Stimulated activated CD4-positive, alpha-beta T cell treated with anti-CD3 and anti-CD28 coated beads, Interleukin-1b, Interleukin-23, amount 100 ng/mL, for 24 hours (primary cell): ENCODE data around the gene SKIDA1.

ENCODE experiments used
- DNase-seq, 4 experiments: peaks; one replicate each; pipeline ENCODE4 v3.0.0-alpha.2; 2020; ENCODE audit warnings: low read depth in 4 of 4, low spot score in 1 of 4

Gene SKIDA1

GRCh38 chr10:21517134-21518031 is 8.1 kb downstream of the SKIDA1 start:
- DNase-seq = no peak

DNA sequence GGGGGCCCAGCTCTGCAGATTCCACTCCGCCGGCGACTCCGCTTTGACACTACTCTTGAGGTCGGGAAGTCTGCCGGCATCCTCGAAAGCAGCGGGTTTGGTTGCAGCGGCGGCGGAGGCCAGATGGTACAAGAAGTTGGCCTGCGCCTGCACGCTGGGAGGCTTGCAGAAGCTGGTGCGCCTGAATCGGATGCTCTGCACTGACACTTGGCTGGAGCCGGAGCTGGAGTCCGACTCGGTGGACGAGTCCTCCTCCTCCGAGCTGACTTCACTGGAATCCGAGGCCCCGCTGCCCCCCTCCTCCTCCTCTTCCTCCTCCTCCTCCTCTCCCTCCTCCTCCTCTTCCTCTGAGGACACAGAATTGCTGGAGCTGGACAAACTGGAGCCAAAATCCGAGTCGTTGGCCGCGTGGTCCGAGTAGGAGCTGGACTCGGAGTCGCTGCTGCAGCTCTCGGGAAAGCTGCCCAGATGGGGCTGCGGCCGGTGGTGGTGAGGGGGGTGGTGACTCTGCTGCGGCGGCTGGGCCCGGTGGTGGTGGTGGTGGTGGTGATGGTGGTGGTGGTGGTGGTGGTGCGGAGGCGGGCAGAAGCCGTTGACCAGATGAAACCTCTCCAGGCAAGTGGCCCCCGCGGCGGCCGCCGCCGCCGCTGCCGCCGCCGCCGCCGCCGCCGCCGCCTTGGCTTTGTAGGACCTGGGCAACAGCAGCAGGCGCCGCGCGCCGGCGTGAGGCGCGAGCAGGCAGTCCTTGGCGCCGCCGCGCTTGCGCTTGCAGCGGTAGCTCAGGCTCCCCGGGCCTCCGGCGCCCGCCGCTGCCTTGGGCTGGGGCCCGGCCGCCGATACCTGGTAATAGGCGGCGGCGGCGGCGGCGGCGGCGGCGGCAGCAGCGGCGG is 9.0 kb downstream of the SKIDA1 start:
- DNase-seq = no peak

GRCh38 chr10:21515361-21516241 is 9.9 kb downstream of the SKIDA1 start:
- DNase-seq = no peak

GRCh38 chr10:21514818-21515351 is 10.6 kb downstream of the SKIDA1 start:
- DNase-seq = no peak

GRCh38 chr10:21514129-21514817 is 11.2 kb downstream of the SKIDA1 start:
- no peak for DNase-seq

GRCh38 chr10:21513405-21513788 is 12.1 kb downstream of the SKIDA1 start:
- DNase-seq = no peak

DNA sequence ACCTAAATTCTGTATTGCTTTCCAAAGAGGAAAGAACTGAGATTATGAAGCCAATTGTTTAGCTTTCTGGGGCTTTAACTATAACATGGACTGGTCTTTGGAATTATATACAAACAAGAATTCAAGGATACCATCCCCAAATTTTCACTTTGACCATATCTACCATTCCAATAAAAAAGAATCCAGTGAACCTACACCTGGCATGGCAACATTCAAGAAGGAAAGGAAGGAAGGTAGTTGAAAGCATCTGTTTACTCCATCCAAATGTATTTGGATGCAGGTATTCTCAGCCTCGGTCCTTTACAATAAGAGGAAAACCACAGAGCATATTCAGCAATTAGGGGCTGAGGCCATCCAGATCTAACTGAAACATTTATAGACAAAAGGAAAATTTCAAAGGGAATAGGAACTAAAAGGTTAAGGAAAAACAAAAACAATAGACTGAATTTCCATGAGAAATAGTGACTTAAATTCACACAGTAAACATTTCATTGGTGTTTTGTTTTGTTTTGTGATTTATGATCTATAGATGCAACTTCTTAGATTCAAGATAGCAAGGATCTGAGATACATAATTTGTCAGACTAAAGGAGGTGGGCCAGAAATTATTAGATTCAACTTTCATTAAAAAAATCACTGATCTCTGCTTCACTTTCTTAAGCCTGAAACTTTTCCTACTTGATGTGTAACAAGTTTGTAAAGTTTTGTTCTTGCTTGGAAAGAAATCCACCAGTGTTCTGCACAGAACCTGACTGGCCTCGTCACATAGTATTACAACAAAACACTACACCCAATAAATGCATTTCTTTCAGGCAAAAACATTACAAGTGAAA is 12.7 kb downstream of the SKIDA1 start:
- DNase-seq = no peak

GRCh38 chr10:21511946-21512572 is 13.4 kb downstream of the SKIDA1 start:
- no peak for DNase-seq

GRCh38 chr10:21511095-21511570 is 14.3 kb downstream of the SKIDA1 start:
- DNase-seq = no peak

DNA sequence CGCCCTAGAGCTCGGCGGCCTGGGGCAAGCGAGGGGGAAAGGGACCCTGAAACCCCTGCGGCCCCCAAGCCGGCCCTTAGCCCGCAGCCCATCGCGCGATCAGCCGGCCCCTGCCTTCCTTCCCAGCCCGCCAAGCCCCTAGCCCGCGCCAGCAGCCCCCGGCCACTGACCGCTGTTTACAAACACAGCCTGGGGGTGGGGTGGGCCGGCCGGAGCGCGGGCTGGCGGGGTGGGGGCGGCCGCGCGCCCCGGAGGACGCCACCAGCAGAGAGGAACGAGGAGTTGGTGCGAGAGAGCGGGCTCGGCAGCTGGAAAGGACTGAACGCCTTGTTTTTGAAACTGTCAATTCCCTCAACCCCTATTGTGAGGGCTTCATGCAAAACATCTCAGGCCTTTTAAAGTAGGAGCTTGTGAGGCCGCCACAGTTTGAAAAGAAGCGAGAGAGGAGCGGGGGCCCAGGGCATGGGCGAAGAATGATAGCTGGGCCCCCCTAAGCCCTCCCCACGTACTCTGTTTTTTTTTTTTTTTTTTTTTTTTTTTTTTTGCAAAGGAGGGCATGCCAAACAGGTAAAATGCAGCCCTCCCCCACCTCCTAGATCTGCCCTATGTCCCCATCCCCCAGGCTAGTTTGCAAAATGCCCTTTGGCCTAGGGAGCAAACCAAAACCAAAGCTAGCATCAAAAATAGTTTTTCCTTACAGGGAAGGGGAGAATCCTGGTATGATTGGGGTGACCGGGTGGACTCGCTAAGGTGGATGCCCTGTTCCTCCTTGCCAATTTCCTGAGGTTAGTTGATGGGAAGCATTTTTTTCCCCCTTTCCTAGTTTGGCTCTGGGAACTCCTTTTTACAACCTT is 15.0 kb downstream of the SKIDA1 start:
- DNase-seq = no peak

DNA sequence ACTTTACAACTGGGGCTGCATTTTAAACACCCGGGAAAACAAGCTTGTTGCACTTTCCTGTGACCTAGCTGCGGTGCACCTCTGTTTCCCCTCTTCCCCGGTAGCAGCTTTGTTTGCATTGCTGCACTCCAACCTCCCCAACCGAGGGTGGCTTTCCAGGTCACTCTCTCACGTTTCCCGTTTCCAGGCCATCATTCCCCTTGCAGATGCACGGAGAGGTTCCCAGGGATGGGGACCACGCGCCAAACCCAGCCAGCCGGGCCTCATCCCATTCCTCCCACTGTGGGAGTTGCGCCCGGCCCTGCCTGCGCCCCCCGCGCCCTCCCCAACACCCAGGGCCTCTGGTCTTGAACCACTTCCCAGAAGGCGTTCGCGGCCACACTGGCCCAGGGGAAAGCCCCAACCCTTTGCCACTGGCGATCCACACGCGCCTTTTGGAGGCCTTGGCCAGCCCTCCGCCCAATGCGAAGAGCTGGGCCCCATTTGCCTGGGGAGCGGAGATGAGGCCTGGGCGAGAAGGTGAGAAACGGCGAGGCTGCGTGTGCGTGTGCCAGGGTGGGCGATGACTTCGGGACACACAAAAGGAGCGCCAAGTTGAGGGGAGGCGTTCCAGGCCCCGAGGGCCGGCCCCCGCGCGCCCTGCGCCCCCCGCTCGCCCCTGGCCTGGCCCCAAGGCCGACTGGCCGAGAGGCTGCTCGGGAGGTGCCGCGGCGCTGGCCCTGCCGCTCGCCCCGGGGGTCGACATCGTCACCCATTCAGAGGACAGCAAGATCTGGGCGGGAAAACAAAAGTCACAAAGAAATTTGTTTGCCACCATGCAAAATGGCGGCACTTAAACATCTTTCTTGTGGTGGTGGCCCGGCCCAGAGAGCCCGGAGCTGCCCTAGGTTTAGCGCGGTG is 15.9 kb downstream of the SKIDA1 start:
- DNase-seq = no peak

- DNase-seq = no peak
Measured at GRCh38 chr10:21508706-21509331, 16.7 kb downstream of the SKIDA1 start.

GRCh38 chr10:21507150-21507549 is 18.3 kb downstream of the SKIDA1 start:
- no peak for DNase-seq

DNA sequence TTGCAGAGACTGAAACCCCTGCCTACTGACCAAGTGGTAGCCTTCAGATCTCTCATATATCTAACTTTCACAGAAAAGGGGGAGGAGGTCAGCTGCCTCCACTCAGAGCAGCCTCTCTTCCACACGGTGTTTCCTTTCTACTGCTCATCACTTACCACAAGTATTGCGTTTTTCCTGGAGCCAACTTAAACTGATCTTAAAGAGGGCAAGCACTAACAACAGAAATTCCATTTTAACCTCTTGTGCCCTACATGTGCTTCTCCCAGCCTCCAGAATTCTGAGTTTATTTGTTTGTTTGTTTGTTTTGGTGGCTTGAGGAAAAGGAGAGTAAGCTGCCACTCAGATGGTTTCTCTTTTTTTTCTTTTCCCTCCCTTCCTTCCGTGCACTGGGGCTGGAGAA is 19.1 kb downstream of the SKIDA1 start:
- no peak for DNase-seq

DNA sequence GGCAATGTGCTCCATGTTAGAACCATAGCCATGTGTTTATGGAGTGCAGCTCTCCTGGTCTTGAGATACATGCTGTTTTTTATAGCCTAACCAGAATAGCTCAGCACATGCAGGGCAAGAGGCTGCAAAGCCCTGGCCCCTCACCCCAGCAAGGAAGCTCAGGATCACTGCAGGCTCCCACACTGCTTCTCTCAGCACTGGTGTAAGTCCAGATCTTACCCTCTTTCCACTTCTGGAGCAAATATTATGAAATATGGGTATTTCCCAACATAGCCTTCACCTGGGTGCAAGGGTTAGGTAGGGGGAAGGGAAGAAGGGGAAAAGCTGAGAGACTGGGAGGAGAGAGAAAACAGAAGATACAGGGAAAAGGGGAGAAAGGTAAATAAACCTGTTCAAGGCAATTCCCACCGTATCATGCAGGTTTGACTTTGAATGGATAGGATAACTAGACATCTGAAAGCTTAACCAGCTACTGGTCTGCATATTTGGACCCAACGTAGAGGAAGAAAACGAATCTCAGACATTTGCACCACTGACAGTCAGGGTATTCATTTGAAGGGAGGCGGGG is 19.7 kb downstream of the SKIDA1 start:
- no peak for DNase-seq

DNA sequence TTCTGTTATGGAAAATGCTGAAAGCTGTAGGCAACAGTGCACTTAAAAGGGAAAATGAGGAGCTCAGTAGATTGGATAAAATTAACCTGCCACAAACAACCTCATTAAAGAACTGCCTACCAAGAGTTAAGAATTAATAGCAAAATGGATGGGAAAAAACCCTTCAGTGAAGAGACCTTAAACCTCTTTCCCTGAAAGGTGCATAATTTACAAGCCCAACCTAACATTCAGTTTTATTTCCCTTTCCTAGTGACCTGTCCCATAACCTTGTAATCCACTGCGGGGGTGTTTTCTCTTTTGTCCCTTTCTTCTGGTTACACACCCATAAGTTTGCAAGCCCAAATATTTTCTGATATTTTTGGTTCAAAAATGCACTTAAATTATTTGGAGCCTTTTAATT is 21.9 kb downstream of the SKIDA1 start:
- no peak for DNase-seq
